ENCODE measurements around the gene HIVEP3. TPM values are rescaled to one million over a fixed set of nuclear protein-coding genes. Genes with fewer than 3 reads are reported as not detected.

Gene HIVEP3
- total RNA-seq, 1 experiment from 2014 or later = 1.4 TPM

DNA sequence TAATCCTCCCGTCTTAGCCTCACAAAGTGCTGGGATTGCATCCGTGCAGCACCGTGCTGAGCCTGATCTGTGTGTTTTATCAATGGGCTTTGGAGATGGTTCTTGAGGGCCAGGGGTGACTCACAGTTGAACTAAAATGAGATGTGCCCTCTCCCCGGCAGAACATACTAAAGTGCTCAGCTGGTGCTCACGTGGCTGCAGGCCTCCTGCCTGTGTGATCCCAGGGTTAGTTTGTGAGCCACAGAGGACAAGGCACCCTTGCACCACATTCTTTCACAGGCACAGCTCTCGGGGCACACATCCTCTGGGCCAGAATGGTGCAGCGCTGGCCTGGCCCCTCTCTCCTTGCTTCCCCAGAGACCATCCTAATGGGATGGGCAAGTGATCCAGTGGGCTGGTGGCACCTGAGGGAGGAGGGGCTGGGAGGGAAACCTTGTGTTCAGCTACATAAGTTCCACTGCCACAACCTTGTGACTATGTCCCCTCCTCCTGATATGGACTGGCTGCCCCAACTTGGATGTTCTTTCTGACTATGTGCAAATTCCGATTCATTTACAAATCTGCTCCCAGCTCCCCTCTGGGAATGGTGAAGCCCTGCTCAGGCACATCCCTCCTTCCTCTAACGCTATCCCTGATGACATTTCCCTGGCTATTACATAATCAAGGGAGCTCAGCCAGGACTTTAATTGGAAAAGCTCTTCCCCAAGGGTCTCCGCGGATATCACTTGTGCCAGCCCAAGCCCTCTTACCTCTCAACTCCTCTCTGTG lies 237.2 kb downstream of the HIVEP3 start:
- no peak overlapping the region for H3K4me2 ChIP-seq (ENCODE audit: insufficient read depth, insufficient read length, low read length)
- no peaks in the 10 kb centered on the region for H3K9me3 ChIP-seq (ENCODE audit: control insufficient read depth, low read depth, low read length)
- no peak overlapping the region for H2BK20ac ChIP-seq (ENCODE audit: low read depth, low read length, poor library complexity, severe bottlenecking)
- H3K79me1 ChIP-seq (ENCODE audit: insufficient read depth, low read depth, low read length, poor library complexity, severe bottlenecking) = no peaks in the 10 kb centered on the region
- no peak overlapping the region for H2AK5ac ChIP-seq (ENCODE audit: insufficient read length, low read length)
- H3K9ac ChIP-seq (ENCODE audit: extremely low read depth, insufficient read length, low read length) = no peak overlapping the region
- H4K91ac ChIP-seq (ENCODE audit: insufficient read length, low read depth, low read length) = no peak overlapping the region
- H2AFZ ChIP-seq (ENCODE audit: low read length) = no peak overlapping the region
- no peak overlapping the region for H4K5ac ChIP-seq (ENCODE audit: insufficient read length, low read depth, low read length)
- Mint-ChIP-seq H3K9me3 (no peaks in the 10 kb centered on the region), H3K4me1 (peaks cover 10 to 12% of the 10 kb centered on the region in 2 experiments), H3K36me3 (ENCODE audit: insufficient read depth in 1 of 3, low read depth in 3 of 3) (no peaks in the 10 kb centered on the region), H3K27me3 (ENCODE audit: low read depth) (0 out of 2 replicates have a peak, but pooled peaks cover 2% of the 10 kb centered on the region), H3K4me3 (no peak overlapping the region), H3K27ac (no peak overlapping the region; a peak in 1 of 7 replicates)
- H2BK5ac ChIP-seq (ENCODE audit: insufficient read length, low read length) = no peak overlapping the region
- H3T11ph ChIP-seq (ENCODE audit: low read length) = no peak overlapping the region
- no peak overlapping the region for H3K27ac ChIP-seq (ENCODE audit: insufficient read length, low read depth, low read length)
- H3K56ac ChIP-seq (ENCODE audit: insufficient read length, low read depth, low read length) = no peak overlapping the region
- no peak overlapping the region for H4K8ac ChIP-seq (replicated peaks; ENCODE audit: insufficient read length, low read depth, low read length)
- H3K23me2 ChIP-seq (ENCODE audit: insufficient read length, low read depth, low read length, poor library complexity, severe bottlenecking) = no peaks in the 10 kb centered on the region
- no peaks in the 10 kb centered on the region for H3K79me2 ChIP-seq (ENCODE audit: insufficient read depth, low read length)
- no peak overlapping the region for H3K23ac ChIP-seq (ENCODE audit: insufficient read length, low read depth, low read length)
- H4K20me1 ChIP-seq (ENCODE audit: control insufficient read depth, insufficient read depth, insufficient read length) = no peaks in the 10 kb centered on the region
- no peak overlapping the region for H2BK15ac ChIP-seq (ENCODE audit: low read depth, low read length)
- H3K27me3 ChIP-seq (ENCODE audit: insufficient read depth, low read length) = no peaks in the 10 kb centered on the region
- DNase-seq = no peak
- TF ChIP-seq, protein P1, sequence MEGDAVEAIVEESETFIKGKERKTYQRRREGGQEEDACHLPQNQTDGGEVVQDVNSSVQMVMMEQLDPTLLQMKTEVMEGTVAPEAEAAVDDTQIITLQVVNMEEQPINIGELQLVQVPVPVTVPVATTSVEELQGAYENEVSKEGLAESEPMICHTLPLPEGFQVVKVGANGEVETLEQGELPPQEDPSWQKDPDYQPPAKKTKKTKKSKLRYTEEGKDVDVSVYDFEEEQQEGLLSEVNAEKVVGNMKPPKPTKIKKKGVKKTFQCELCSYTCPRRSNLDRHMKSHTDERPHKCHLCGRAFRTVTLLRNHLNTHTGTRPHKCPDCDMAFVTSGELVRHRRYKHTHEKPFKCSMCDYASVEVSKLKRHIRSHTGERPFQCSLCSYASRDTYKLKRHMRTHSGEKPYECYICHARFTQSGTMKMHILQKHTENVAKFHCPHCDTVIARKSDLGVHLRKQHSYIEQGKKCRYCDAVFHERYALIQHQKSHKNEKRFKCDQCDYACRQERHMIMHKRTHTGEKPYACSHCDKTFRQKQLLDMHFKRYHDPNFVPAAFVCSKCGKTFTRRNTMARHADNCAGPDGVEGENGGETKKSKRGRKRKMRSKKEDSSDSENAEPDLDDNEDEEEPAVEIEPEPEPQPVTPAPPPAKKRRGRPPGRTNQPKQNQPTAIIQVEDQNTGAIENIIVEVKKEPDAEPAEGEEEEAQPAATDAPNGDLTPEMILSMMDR (conservative IDR thresholded peaks at IDR 0.05) = no peak
- no CpG with 5 or more reads among the region's 11 CpGs for WGBS (ENCODE audit: extremely low coverage, insufficient read length, low lambda C conversion rate)
- H3K18ac ChIP-seq (ENCODE audit: insufficient read length, low read depth, low read length) = no peak overlapping the region
- no peaks in the 10 kb centered on the region for H3K4me1 ChIP-seq (ENCODE audit: insufficient read depth, low read length)
- H3K14ac ChIP-seq (ENCODE audit: insufficient read depth, low read length) = no peak overlapping the region; the same call in 1 of the 2 replicates
- no peak overlapping the region for H2BK120ac ChIP-seq (ENCODE audit: low read depth, low read length, poor library complexity, severe bottlenecking)
- no peak overlapping the region for H2BK12ac ChIP-seq (ENCODE audit: insufficient read length, low read depth, low read length)
- H3K4ac ChIP-seq (ENCODE audit: low read depth, low read length) = no peak overlapping the region

All from H9 (cell line).